ENCODE results near the gene BEAN1.

The BEAN1 gene

GRCh38 chr16:66420396-66420795 lies 6.7 kb upstream of the BEAN1 start:
- DNase-seq = no peak

DNA sequence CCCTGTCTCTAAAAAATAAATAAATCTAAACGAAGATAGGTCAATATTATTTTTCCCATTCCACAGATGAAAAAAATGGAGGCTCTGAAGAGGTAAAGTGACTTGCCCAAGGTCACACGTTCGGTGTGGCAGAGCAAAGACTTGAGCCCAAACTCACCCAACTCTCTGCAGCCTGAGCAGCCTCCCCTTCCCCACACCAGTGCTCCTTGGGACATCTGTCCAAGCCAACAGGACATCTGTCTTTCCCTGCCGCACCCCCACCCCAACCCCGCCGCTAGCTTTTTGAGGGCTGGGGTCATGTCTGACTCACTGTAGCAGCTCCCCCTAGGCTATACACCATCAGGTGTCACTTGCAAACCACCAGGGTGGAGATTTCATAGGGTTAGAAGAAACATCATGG lies 5.2 kb upstream of the BEAN1 start:
- DNase-seq = no peak

DNA sequence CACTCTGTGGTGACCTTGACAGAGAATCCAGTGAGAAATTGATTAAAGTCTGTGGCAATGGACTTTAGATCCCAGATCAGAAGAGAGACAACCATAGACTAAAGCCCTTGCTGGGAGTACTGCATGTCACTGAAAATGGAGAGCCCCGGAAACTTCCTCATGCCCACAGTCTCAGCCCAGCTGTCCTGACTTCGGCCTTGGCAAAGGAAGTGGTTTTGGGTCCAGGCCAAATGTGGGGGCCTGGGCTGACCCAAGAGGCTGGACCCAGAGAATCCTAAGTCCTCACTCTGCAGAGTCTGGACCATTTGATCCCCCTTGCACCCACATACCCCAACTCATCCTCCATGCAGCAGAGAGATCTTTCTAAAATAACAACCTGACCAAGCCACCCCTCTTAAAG lies 4.7 kb upstream of the BEAN1 start:
- DNase-seq = no peak

DNA sequence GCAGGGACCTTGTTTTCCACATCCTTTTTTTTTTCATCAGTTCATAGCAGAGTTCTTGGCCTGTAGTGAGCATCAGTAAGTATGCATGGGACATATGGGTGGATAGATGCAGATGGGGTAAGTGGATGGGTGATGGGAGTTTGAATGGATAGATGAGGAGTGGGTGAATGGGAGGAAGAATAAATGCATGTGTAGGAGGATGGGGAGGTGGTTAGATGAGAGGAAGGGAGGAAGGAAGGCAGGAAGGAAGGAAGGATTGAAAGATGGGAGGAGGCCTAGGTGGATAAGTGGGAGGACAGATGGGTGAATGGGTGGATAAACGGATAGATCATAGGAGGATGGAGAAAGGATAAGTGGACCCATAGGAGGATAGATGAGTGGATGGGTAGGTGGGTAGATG lies 3.9 kb upstream of the BEAN1 start:
- DNase-seq = no peak

- DNase-seq = no peak
These were observed 1.4 kb upstream of the BEAN1 start for GRCh38 chr16:66425651-66426050.

- DNase-seq = no peak
These were observed 721 bp upstream of the BEAN1 start for GRCh38 chr16:66426112-66427035.

DNA sequence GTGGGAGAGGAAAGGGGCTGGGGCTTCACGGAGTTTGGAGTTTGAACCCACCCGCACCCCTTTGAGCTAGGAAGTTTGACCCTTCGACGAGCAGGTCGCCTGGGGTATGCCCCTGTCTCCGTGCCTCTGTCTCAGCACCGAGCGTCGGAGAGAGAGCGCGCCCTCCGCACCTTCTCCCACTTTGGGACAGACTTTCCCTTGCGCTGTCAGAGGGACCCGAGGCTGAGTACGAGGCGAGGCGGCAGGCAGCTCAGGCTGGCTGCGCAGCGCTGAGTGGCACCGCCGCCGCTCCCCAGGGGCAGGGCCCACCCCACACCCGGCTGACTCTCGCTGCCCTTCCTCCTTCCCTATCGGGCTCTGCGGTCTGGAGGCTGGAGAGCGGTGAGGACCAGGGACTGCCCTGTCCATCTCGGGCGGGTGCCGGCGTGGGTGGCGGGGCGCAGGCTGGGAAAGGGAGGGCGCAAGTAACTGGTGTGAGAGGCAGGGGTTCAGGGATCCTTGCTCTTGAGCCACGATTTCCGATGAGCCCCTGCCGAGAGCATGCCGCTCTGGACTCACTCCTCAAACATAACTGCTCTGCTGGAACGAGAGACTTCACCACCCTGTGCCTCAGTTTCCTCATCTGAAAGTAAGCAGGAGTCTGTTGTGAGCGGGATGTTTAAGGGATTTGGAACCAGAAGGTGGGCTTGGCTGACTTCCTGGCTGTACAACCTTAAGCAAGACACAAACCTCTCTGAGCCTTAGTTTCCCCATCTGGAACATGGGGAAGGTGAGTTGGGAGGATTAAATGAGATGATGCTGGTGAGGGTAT lies 981 bp downstream of the BEAN1 start:
- DNase-seq = no peak

GRCh38 chr16:66428682-66429251 lies 1.7 kb downstream of the BEAN1 start:
- DNase-seq = no peak

DNA sequence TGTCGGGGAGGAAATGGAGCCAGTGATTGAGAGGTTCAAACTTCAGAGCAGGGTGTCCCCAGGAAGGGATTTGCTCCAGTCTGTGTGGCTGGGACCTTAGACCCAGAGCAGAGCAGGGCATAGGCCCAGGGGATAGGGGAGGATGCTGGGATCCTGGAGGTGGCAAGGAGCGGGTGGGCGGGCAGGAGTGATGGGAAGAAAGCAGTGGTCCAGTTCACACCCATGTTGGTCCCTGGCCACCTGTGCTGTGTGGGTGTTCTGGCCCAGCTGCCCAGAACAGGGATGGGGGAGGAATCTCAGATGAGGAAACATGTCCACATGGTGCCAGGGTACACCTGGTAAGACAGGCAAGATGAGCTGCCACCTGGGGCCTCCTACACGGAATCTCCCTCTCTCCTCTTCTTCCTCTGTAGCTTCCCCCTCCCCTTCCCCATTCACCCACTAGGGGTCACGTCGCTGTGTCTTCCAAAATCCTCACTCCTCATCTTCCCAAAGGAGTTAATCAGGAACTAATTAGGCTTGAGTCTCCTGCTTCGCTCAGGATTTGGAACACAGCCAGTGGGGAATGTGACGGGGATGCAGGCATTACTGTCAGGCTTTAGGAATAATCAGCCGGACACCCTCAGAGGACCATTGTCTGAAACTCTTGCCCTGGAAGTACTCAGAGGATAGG lies 2.3 kb downstream of the BEAN1 start:
- no peak for DNase-seq

GRCh38 chr16:66430214-66430613 lies 3.1 kb downstream of the BEAN1 start:
- no peak for DNase-seq

DNA sequence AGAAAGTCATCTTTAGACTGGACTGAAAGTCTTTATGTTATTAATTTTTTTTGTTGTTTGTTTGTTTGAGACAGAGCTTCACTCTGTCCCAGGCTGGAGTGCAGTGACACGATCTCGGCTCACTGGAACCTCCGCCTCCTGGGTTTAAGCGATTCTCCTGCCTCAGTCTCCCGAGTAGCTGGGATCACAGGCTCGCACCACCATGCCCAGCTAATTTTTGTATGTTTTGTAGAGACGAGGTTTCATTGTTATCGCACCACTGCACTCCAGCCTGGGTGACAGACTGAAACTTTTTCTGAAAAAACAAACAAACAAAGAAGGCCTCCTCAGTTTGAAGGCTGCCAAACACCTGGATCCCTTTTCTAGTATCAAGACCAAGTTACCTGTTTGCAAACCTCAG lies 4.7 kb downstream of the BEAN1 start:
- no peak for DNase-seq

GRCh38 chr16:66432429-66432828 lies 5.3 kb downstream of the BEAN1 start:
- no peak for DNase-seq

- no peak for DNase-seq
These were observed 7.7 kb downstream of the BEAN1 start for GRCh38 chr16:66434619-66435430.

DNA sequence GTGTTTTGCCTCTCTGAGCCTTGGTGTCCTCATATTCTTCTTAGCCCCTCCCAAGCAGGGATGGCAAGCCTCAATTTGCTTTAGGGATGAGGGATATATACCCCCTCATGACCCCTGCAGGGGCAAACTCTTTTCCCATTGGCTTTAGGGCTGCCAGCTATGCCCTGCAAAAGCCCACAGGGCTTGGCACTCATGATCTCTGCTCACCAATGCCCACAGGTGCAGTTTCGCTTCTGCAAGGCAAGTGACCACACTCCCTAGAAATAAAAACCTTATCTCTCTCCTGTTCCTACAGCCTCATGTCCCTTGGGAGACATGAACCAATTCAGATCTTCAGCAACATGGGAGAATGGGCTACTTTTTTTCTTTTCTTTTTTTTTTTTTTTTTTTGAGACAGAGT lies 8.8 kb downstream of the BEAN1 start:
- DNase-seq = no peak

GRCh38 chr16:66437391-66437945 lies 10.4 kb downstream of the BEAN1 start:
- no peak for DNase-seq

DNA sequence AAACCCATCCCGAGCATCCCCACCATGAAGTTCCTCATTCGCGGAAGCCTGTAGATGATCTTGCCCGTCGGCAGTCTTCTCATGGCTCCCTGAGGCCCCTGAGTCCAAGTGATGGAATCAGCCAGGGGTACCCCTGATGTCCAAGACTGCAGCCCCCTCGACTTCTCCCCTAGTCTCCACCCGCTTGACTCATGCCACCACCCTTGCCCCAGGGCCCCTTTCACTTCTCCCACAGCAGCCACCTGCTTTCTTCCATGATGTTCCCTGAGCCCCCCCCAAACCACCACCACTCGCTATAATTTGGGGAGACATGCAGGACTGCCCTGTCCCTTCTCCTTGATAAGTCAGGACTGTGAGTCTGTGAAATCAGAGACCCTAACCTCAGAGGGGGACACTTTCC lies 11.4 kb downstream of the BEAN1 start:
- DNase-seq = no peak

GRCh38 chr16:66439051-66439730 lies 12.1 kb downstream of the BEAN1 start:
- DNase-seq = no peak

DNA sequence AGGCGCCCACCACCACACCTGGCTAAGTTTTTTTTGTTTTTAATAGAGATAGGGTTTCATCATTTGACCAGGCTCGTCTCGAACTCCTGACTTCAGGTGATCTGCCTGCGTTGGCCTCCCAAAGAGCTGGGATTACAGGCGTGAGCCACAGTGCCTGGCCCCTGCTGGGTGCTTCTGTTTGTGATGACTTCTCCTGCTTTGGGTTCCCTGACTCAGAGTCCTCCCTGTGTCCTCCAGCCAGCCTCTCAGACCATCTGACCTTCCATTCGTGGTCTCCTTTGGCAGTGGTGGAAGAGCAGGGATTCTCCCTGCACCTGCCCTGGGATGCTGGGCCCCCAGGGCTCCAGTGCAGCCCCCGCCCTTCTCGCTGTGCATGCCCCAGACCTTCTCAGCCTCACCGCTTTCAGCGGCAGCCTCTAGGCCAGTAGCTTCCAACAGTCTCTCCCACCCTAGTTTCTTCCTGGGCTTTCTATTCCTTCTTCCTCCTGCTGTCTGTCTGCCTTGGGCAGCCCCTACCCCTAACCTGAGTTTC lies 13.2 kb downstream of the BEAN1 start:
- DNase-seq = no peak

DNA sequence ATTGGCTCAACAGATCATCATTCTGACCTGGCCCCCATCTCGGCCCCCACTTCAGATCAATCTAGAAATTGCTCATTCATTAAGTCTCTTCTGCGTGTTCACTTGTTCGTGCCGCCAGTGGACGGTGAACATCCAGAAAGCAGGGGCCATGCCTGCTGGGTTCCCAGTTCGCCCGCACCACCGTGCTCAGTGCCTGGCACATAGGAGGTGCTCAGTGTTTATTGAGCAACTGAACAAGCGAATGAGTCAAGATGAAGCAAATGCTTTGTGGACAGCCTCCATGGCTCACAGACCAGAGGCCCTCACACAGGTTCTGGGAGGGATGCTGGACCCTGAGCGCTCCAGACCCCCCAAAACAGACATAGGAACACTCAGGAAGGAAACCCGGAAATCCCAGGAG lies 13.9 kb downstream of the BEAN1 start:
- no peak for DNase-seq

DNA sequence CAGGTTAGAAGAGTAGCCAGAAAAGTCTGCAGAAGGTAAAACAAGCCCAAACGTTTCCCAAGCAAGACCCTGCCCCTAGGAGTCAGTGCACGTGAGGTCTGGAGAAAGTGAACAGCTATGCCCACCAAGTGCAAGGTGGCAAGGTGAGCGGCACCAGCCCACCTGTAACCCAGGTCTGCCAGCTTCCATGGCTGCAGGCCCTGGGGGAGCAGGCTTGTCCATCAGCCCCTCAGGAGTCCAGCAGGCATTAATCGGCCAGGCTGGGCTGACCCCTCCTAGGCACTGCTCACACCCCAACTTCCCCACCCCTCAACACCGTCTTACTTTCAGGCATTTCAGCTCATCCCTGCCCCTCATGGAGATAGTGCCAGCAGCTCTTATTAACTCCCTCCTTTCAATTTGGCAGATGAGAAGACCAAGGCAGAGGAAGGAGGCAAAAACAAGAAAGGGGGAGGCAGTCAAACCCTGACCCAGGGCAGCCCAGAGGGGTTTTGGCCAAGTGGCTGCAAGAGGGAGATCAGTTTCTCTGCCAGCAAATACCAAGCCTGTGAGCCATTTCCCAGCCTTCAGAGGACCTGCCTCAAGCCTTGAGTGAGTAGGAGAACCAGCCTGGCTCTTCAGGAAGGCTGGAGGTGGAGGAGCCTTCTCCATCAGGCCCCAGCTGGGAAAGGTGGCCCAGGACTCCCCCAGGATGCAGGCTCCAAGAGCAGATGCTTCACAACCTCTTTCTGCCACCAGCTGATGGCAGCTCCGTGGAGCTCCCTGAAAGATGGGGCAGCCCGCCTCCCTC lies 14.7 kb downstream of the BEAN1 start:
- DNase-seq = no peak
